Activated CD8-positive, alpha-beta memory T cell treated with anti-CD3 and anti-CD28 coated beads, Interleukin-2, amount 50 U/mL, for 1 hour (primary cell): ENCODE results near the gene FOXF1.

ENCODE experiments used
- DNase-seq: peaks from one replicate; pipeline ENCODE4 v3.0.0-alpha.2; 2020; ENCODE audit errors: extremely low read depth

The FOXF1 gene

GRCh38 chr16:86517652-86518258, 7.4 kb downstream of the FOXF1 start:
- DNase-seq, result no peak

DNA sequence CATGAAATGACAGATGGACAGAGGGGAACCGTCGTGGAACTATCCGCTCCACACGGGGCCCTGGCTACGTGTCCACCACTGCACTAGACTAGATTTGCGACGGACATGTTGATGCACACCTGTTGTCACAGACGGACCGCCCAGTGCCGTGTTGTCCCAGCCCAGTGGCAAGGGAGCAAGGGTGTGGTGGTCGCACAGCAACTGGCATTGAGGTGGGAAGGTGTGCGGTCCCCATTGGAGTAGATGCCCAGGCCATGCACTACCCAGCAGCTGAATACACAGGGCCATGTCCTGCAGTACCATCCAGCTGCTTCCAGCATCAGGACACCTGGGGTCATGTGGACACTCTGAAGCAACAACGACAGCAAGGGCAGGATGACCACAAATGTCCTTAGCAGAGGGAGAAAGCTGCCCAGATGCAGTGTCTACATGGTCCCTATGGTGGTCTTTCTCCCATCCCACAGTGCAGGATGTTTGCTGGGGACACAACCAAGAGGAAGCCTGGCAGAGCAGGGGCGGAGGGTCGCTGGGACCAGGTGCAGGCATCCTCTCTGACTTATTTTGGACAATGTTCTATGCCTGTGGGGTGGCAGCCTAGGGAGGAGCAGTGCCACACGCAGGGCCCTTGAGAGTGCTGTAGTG, 8.8 kb downstream of the FOXF1 start:
- DNase-seq, result no peak

DNA sequence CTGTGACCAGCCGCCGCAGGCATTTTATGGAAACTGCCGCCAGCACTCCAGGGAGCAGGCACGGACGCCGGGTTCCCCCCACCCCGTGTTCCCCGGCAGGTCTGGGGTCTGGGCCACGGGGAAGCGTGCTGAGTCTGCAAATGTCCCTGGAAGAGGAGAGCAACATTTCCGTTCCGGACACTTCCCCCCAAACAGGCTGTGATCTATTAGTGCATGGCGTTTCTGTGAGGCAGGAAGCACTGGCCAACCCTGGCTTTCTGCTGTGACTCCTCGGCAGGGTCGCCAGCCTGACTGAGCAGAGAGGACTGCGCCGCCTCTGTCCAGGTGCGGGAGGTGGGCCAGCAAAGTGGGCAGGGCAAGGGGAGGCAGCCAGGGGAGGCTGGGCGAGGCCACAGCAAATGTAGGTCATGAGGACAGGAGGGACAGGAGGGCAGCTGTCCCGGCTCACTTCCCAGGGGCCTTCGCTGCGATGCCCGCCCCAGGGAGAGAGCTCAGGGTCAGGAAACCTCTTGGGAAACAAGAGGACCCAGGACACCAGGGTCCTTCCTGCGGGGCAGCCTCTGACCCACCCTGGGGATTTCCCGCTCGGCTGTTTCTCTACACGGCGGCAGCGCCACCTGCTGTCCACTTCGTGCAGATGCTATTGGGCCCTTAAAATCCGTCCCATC, 9.5 kb downstream of the FOXF1 start:
- DNase-seq, result no peak

GRCh38 chr16:86520317-86521210, 10.2 kb downstream of the FOXF1 start:
- no peak for DNase-seq

DNA sequence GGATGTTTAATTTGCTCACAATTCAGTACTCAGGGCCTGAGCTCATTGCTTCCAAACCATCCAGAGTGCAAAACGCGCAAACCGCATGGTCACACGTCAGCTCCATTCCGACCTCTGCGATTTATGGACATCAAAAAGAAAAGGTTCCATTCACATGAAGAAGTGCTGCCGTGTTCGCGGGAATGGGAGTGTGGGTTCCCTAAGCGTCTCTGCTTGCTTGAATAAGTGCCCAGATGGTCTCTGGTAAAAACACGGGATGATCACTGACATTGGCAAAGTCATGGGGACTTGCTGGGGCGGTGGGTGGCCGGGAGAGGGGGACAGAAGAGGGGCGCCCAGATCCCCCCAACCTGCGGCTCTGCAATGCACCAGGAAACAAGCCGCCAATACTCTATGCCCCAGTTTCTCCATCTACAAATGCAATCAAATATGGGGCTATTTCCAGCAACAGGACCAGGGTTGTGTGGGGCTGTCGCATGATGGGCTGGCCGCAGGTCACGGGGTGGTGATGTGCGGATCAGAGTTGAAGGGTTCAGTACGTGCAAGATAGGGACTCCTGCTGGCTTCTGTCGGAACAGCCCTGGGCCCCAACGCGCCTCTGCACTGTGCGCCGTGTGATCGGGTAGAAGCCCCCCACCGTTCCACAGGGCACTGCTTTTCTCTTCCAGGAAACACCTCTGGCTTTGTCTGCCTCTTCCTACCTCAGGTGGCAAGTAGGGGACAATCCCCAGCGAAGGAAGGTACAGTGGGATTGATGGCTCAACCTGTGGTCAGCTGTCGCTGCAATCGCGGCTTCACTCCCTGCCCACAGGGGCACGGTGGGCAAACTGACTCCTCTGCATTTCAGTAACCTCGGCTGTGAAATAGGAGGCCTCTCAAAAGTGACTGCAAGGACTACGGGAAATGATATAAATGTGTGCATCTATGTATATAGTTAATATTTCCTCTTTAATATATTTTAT, 11.2 kb downstream of the FOXF1 start:
- no peak for DNase-seq

DNA sequence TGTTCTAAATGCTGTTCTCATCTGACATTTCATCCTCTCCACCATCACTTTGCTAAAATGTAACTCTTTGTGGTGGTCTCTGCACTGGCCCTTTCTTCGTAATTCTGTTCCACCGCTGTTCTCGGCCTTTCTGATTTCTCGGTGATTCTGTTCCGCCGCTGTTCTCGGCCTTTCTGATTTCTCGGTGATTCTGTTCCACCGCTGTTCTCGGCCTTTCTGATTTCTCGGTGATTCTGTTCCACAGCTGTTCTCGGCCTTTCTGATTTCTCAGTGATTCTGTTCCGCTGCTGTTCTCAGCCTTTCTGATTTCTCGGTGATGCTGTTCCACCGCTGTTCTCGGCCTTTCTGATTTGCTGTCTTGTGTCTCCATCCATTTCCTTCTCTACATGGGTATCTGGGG, 12.3 kb downstream of the FOXF1 start:
- no peak for DNase-seq

- DNase-seq, result no peak
These were observed 12.9 kb downstream of the FOXF1 start for GRCh38 chr16:86523166-86523740.

GRCh38 chr16:86524029-86524428, 13.7 kb downstream of the FOXF1 start:
- DNase-seq, result no peak

DNA sequence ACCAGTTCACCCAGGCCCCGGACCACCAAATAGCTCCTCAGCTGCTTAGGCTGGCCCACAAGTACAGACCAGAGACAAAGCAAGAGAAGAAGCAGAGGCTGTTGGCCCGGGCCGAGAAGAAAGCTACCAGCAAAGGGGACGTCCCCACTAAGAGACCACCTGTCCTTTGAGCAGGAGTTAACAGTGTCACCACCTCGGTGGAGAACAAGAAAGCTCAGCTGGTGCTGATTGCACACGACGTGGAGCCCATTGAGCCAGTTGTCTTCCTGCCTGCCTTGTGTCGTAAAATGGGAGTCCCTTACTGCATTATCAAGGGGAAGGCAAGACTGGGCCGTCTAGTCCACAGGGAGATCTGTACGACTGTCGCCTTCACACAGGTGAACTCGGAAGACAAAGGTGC, 15.4 kb downstream of the FOXF1 start:
- no peak for DNase-seq

GRCh38 chr16:86527366-86527765, 17.0 kb downstream of the FOXF1 start:
- no peak for DNase-seq

GRCh38 chr16:86528061-86528929, 18.0 kb downstream of the FOXF1 start:
- no peak for DNase-seq

DNA sequence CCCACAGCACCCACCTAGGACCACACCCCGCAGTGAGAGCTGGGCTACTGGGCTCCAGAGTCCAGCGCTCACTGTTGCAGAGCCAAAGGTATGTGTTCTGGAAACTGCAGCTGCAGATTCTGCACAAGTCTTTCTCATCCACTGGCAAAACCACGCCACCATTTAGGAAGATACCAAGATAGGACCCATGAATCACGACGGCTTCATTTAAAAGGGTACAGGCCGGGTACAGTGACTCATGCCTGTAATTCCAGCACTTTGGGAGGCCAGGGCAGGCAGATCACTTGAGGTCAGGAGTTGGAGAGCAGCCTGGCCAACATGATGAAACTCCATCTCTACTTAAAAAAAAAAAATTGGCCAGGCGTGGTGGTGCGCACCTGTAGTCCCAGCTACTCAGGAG, 18.8 kb downstream of the FOXF1 start:
- no peak for DNase-seq

GRCh38 chr16:86530251-86531190, 20.2 kb downstream of the FOXF1 start:
- no peak for DNase-seq

- no peak for DNase-seq
These were observed 20.8 kb downstream of the FOXF1 start for GRCh38 chr16:86531191-86531545.

GRCh38 chr16:86531641-86532525, 21.6 kb downstream of the FOXF1 start:
- DNase-seq, result no peak

DNA sequence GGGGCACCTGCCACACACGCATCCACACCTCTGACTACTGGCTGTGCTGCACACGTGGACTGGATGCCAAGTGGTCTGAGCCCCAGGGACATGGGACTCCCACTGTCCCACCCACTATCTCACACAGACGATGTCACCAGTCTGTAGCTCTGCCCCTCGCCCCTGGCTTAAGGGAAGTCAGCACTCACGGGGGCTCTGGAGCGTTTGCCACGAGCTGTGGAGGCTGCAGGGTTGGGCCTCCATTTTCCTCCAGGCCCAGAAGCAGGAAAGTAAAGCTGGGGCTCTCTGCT, 22.1 kb downstream of the FOXF1 start:
- DNase-seq, result no peak

DNA sequence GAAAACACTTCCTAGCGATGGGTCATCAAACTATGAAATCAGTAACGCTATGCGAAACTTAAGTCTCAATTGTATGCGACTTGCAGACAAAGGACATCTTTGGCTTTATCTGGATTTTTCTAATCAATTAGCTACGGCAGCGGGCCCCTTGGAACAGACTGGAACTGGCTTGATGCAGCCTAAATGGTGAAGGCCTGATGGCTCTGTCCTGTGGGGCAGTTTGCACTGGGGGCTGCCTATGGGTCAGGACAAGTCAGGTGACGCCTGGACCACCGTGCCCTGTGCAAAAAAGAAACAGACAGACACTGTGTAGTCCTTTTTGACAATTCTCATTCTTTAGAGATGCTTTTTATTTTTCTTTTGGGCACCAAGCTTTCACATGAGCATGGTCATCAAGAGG, 22.7 kb downstream of the FOXF1 start:
- DNase-seq, result no peak

GRCh38 chr16:86533767-86534351, 23.5 kb downstream of the FOXF1 start:
- DNase-seq, result no peak
